H1 (cell line): Measurements from ENCODE around the gene MOV10L1. TPM values are rescaled to one million over a fixed set of nuclear protein-coding genes. Genes with fewer than 3 reads are reported as not detected.

ENCODE experiments used
- CTBP2 ChIP-seq: IDR thresholded peaks from 2 replicates; pipeline ENCODE4 v1.7.0; 2011; ENCODE audit warnings: borderline replicate concordance, mild to moderate bottlenecking, moderate library complexity, mixed read lengths, low read length; ENCODE audit not compliant: insufficient read depth, insufficient read length
- SP1 ChIP-seq: IDR thresholded peaks from 2 replicates; pipeline ENCODE4 v1.6.1; 2011; ENCODE audit warnings: low read depth, low read length
- TAF7 ChIP-seq: optimal IDR thresholded peaks from 2 replicates; pipeline ENCODE3; 2011; ENCODE audit warnings: low read depth, mild to moderate bottlenecking, inconsistent platforms, low read length, moderate library complexity, borderline replicate concordance
- TBP ChIP-seq: IDR thresholded peaks from 2 replicates; pipeline ENCODE4 v1.6.1; 2011; ENCODE audit warnings: low read depth, low read length, improper control_type of control experiment
- ZNF274 ChIP-seq: IDR thresholded peaks from 2 replicates; pipeline ENCODE4 v1.7.0; 2012; ENCODE audit warnings: low read length, borderline replicate concordance; ENCODE audit errors: extremely low read depth
- polyA plus RNA-seq, 7 experiments: library from polyadenylated mRNA; depleted of rRNA in 3 of 7; stranded (reverse) in 5 of 7; unstranded in 2 of 7; fragments of >200 nt in 5 of 7; fragments of 200-250 nt in 2 of 7; gene quantifications; 1 replicate in 5 of 7; 2 replicates in 1 of 7; 4 replicates in 1 of 7; pipeline versions ENCODE4 v1.2.1 to v1.2.3, GENCODE V29; 2011 to 2013; ENCODE audit warnings: missing spikeins in 2 of 7, mixed read lengths in 2 of 7
- total RNA-seq: library from RNA; stranded (reverse); fragmentation: NEBNext Ultra II Directional; extraction: Animal tissue kit (Norgen Biotek cat#: 25700); gene quantifications from 2 replicates; pipeline ENCODE4 v1.2.1, GENCODE V29; 2021
- TF ChIP-seq, protein P1 (sequence below): IDR thresholded peaks from 2 replicates; pipeline ENCODE4 v1.6.1; 2011; ENCODE audit warnings: low read depth, mild to moderate bottlenecking, low read length; ENCODE audit not compliant: insufficient read depth

The MOV10L1 gene
- total and polyA plus RNA-seq, 2 of the 8 experiments (the other 6 are each of a cell fraction or from before 2014, with no cell fraction given) = 0.32 TPM; not detected in 1

DNA sequence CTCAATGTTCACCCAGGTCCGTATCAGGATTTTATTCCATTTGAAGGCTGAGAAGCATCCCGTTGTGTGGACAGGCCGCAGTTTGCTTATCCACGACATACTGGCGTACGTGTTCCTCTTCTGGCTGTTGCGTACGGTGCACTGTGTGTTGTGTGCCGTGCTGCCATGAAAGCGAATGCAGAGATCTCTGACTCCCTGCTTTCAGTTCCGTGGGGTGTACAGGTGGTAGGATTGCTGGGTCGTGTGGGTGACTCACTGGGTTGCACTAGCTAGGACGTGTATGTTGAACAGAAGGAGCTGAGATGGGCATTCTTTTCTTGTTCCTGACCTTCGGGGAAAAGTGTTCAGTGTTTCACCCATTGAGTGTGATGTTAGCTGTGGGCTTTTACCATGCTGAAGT lies 121.3 kb downstream of the MOV10L1 start (continued):
- TF ChIP-seq TBP (no peak), SP1 (no peak), ZNF274 (no peak), TAF7 (no peak), CTBP2 (no peak)
- TF ChIP-seq, protein P1, sequence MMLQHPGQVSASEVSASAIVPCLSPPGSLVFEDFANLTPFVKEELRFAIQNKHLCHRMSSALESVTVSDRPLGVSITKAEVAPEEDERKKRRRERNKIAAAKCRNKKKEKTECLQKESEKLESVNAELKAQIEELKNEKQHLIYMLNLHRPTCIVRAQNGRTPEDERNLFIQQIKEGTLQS = no peak

Other genes with a start within 250 kb of the MOV10L1 start
- gene ZBED4, start 236.2 kb upstream of the MOV10L1 start, total RNA-seq = 28.3 TPM in 2 replicates
- gene ZBED4, start 236.2 kb upstream of the MOV10L1 start, polyA plus RNA-seq (2011; rRNA removed) = 11.0 and 14.5 TPM in 2 replicates
- gene ALG12, start 171.6 kb upstream of the MOV10L1 start, total RNA-seq = 22.5 and 25.0 TPM in 2 replicates
- 13.4 and 24.1 TPM in 2 replicates for gene ALG12, start 171.6 kb upstream of the MOV10L1 start, polyA plus RNA-seq (2011; rRNA removed)
- gene CRELD2, start 171.4 kb upstream of the MOV10L1 start, total RNA-seq = 36.6 and 39.4 TPM in 2 replicates
- gene CRELD2, start 171.4 kb upstream of the MOV10L1 start, polyA plus RNA-seq (2011; rRNA removed) = 24.5 and 34.3 TPM in 2 replicates
- 30.0 and 31.2 TPM in 2 replicates for gene PIM3, start 129.2 kb upstream of the MOV10L1 start, total RNA-seq
- 22.6 and 40.2 TPM in 2 replicates for gene PIM3, start 129.2 kb upstream of the MOV10L1 start, polyA plus RNA-seq (2011; rRNA removed)
- 0.08 and 0.20 TPM in 2 replicates for gene IL17REL, start 77.2 kb upstream of the MOV10L1 start, total RNA-seq
- gene IL17REL, start 77.2 kb upstream of the MOV10L1 start, polyA plus RNA-seq (2011; rRNA removed) = 0.15 and 0.17 TPM in 2 replicates
- gene TTLL8, start 31.7 kb upstream of the MOV10L1 start, total RNA-seq = not detected in 2 replicates
- not detected in 2 replicates for gene TTLL8, start 31.7 kb upstream of the MOV10L1 start, polyA plus RNA-seq (2011; rRNA removed)
- not detected in 2 replicates for gene MLC1, start 4.6 kb upstream of the MOV10L1 start, total RNA-seq
- 0.17 and 0.20 TPM in 2 replicates for gene MLC1, start 4.6 kb upstream of the MOV10L1 start, polyA plus RNA-seq (2011; rRNA removed)
- gene PANX2, start 80.7 kb downstream of the MOV10L1 start, total RNA-seq = 5.0 and 5.4 TPM in 2 replicates
- 3.5 and 6.0 TPM in 2 replicates for gene PANX2, start 80.7 kb downstream of the MOV10L1 start, polyA plus RNA-seq (2011; rRNA removed)
- 57.5 and 60.0 TPM in 2 replicates for gene TRABD, start 95.9 kb downstream of the MOV10L1 start, total RNA-seq
- 44.2 and 88.8 TPM in 2 replicates for gene TRABD, start 95.9 kb downstream of the MOV10L1 start, polyA plus RNA-seq (2011; rRNA removed)
- gene SELENOO, start 111.0 kb downstream of the MOV10L1 start, total RNA-seq = 16.8 and 18.6 TPM in 2 replicates
- 25.1 and 34.1 TPM in 2 replicates for gene SELENOO, start 111.0 kb downstream of the MOV10L1 start, polyA plus RNA-seq (2011; rRNA removed)
- gene TUBGCP6, start 155.0 kb downstream of the MOV10L1 start, total RNA-seq = 23.5 and 24.7 TPM in 2 replicates
- gene TUBGCP6, start 155.0 kb downstream of the MOV10L1 start, polyA plus RNA-seq (2011; rRNA removed) = 24.2 and 33.6 TPM in 2 replicates
- 21.2 and 26.4 TPM in 2 replicates for gene HDAC10, start 161.3 kb downstream of the MOV10L1 start, total RNA-seq
- 11.2 and 18.8 TPM in 2 replicates for gene HDAC10, start 161.3 kb downstream of the MOV10L1 start, polyA plus RNA-seq (2011; rRNA removed)
- 15.6 and 20.3 TPM in 2 replicates for gene MAPK12, start 171.7 kb downstream of the MOV10L1 start, total RNA-seq
- gene MAPK12, start 171.7 kb downstream of the MOV10L1 start, polyA plus RNA-seq (2011; rRNA removed) = 17.3 and 25.9 TPM in 2 replicates
- 1.5 TPM in 2 replicates for gene MAPK11, start 180.4 kb downstream of the MOV10L1 start, total RNA-seq
- gene MAPK11, start 180.4 kb downstream of the MOV10L1 start, polyA plus RNA-seq (2011; rRNA removed) = 0.70 and 1.5 TPM in 2 replicates
- 92.8 and 106 TPM in 2 replicates for gene PLXNB2, start 217.6 kb downstream of the MOV10L1 start, total RNA-seq
- gene PLXNB2, start 217.6 kb downstream of the MOV10L1 start, polyA plus RNA-seq (2011; rRNA removed) = 58.3 and 83.3 TPM in 2 replicates
- gene DENND6B, start 237.0 kb downstream of the MOV10L1 start, total RNA-seq = 1.1 TPM in 2 replicates
- 1.9 and 3.6 TPM in 2 replicates for gene DENND6B, start 237.0 kb downstream of the MOV10L1 start, polyA plus RNA-seq (2011; rRNA removed)